Upper lobe of right lung (tissue), 1 donor: Measurements from ENCODE around the gene PTCH2. TPM values are rescaled to one million over a fixed set of nuclear protein-coding genes. Genes with fewer than 3 reads are reported as not detected.

Experiments used
- ATAC-seq: fragments of 200-7000 bp; cut with Tn5 transposase; one replicate; pipeline ENCODE4 v1.9.1; 2020; ENCODE audit warnings: mild to moderate bottlenecking, moderate library complexity
- DNase-seq: peaks from one replicate; pipeline ENCODE4 v3.0.0-alpha.2; 2020
- H3K27ac ChIP-seq: fragments of 200-600 bp; one replicate; pipeline ENCODE4 v1.8.0; 2022
- H3K27me3 ChIP-seq: fragments of 200-600 bp; one replicate; pipeline ENCODE4 v1.8.0; 2022; ENCODE audit warnings: mild to moderate bottlenecking
- H3K36me3 ChIP-seq: fragments of 200-600 bp; one replicate; pipeline ENCODE4 v1.8.0; 2022
- H3K4me1 ChIP-seq: fragments of 200-600 bp; one replicate; pipeline ENCODE4 v1.8.0; 2022
- H3K4me3 ChIP-seq: fragments of 200-600 bp; one replicate; pipeline ENCODE4 v1.8.0; 2022; ENCODE audit warnings: mild to moderate bottlenecking
- H3K9me3 ChIP-seq: fragments of 200-600 bp; one replicate; pipeline ENCODE4 v1.8.0; 2022
- CTCF ChIP-seq: fragments of 200-600 bp; IDR thresholded peaks from one replicate; pipeline ENCODE4 v1.8.0; 2022; ENCODE audit warnings: antibody characterized with exemption
- intact Hi-C: fragments of 100-400 bp; cut with DNase I; formaldehyde crosslinking; loops from one replicate; pipeline ENCODE4 v1.11.0; 2022
- total RNA-seq: library from RNA; stranded (reverse); fragmentation: NEBNext Ultra II Directional; extraction: Animal tissue kit (Norgen Biotek cat#: 25700); gene quantifications from one replicate; pipeline ENCODE4 v1.2.1, GENCODE V29; 2021
- donor health status: DM: no; HTN: yes; CAD: no; lungs with severe emphysema.

PTCH2 gene
- total RNA-seq, 1 donor from 2014 or later, result 0.64 TPM

- ATAC-seq (no peak), DNase-seq (no peak)
- intact Hi-C loops, result no loop called here
- Histone ChIP-seq H3K27me3 (no peaks in the 10 kb centered on the region), H3K4me3 (no peak overlapping the region), H3K9me3 (no peaks in the 10 kb centered on the region), H3K27ac (no peak overlapping the region), H3K4me1 (peaks cover 3% of the 10 kb centered on the region), H3K36me3 (peaks cover 10% of the 10 kb centered on the region)
- no peak for TF ChIP-seq CTCF
Measured at GRCh38 chr1:44857446-44857845, 14.4 kb upstream of the PTCH2 start.

GRCh38 chr1:44855742-44856141 is 12.7 kb upstream of the PTCH2 start:
- no peak for TF ChIP-seq CTCF
- no peak overlapping the region for H3K4me3 ChIP-seq
- ATAC-seq (peak; percentile 76), DNase-seq (no peak)
- no peaks in the 10 kb centered on the region for H3K9me3 ChIP-seq
- H3K4me1 ChIP-seq, result no peaks in the 10 kb centered on the region
- no peak overlapping the region for H3K27ac ChIP-seq
- intact Hi-C loops, result no loop called here
- H3K36me3 ChIP-seq, result peaks cover 10% of the 10 kb centered on the region
- no peaks in the 10 kb centered on the region for H3K27me3 ChIP-seq

GRCh38 chr1:44854970-44855369 is 11.9 kb upstream of the PTCH2 start:
- H3K9me3 ChIP-seq, result no peaks in the 10 kb centered on the region
- H3K27ac ChIP-seq, result no peak overlapping the region
- intact Hi-C loops, result no loop called here
- no peak for DNase-seq
- no peaks in the 10 kb centered on the region for H3K4me1 ChIP-seq
- TF ChIP-seq CTCF, result no peak
- peak; percentile 28 for ATAC-seq
- H3K4me3 ChIP-seq, result no peak overlapping the region
- peaks cover 17% of the 10 kb centered on the region for H3K36me3 ChIP-seq
- H3K27me3 ChIP-seq, result no peaks in the 10 kb centered on the region

- intact Hi-C loops, result no loop called here
- H3K9me3 ChIP-seq, result no peaks in the 10 kb centered on the region
- no peaks in the 10 kb centered on the region for H3K4me1 ChIP-seq
- no peak for TF ChIP-seq CTCF
- no peak for ATAC-seq
- H3K27ac ChIP-seq, result no peak overlapping the region
- H3K4me3 ChIP-seq, result no peak overlapping the region
- no peaks in the 10 kb centered on the region for H3K27me3 ChIP-seq
- H3K36me3 ChIP-seq, result peaks cover 21% of the 10 kb centered on the region
- no peak for DNase-seq
Measured at GRCh38 chr1:44853201-44853600, 10.1 kb upstream of the PTCH2 start.

GRCh38 chr1:44851308-44851707 is 8.3 kb upstream of the PTCH2 start:
- H3K9me3 ChIP-seq, result no peaks in the 10 kb centered on the region
- no peak overlapping the region for H3K27ac ChIP-seq
- peaks cover 11% of the 10 kb centered on the region for H3K36me3 ChIP-seq
- H3K4me1 ChIP-seq, result no peaks in the 10 kb centered on the region
- no peaks in the 10 kb centered on the region for H3K27me3 ChIP-seq
- TF ChIP-seq CTCF, result no peak
- H3K4me3 ChIP-seq, result no peak overlapping the region
- intact Hi-C loops, result no loop called here
- ATAC-seq, result no peak
- no peak for DNase-seq

GRCh38 chr1:44849575-44850132 is 6.6 kb upstream of the PTCH2 start:
- no peaks in the 10 kb centered on the region for H3K27me3 ChIP-seq
- TF ChIP-seq CTCF, result no peak
- no peak overlapping the region for H3K4me3 ChIP-seq
- no peaks in the 10 kb centered on the region for H3K4me1 ChIP-seq
- ATAC-seq, result no peak
- no peak overlapping the region for H3K27ac ChIP-seq
- intact Hi-C loops, result no loop called here
- DNase-seq, result no peak
- H3K9me3 ChIP-seq, result no peaks in the 10 kb centered on the region
- H3K36me3 ChIP-seq, result peaks cover 11% of the 10 kb centered on the region
